OCI-LY1 (cell line): ENCODE results near the gene LMF1.

Experiments used
- H2AFZ ChIP-seq: fragments of 200-600 bp; sonication (generic), shearing (Covaris generic); 2 replicates; pipeline ENCODE4 v1.6.0; 2014; ENCODE audit warnings: antibody characterized with exemption, mild to moderate bottlenecking, low read length
- H3F3A ChIP-seq: fragments of 200-600 bp; sonication (generic), shearing (Covaris generic); 2 replicates; pipeline ENCODE4 v1.6.0; 2014; ENCODE audit warnings: mild to moderate bottlenecking, antibody characterized with exemption, low read length, moderate library complexity; ENCODE audit not compliant: insufficient read depth
- H3K27ac ChIP-seq: fragments of 200-600 bp; sonication (generic); 2 replicates; pipeline ENCODE4 v1.5.1; 2014; ENCODE audit warnings: low read length, mixed run types, mild to moderate bottlenecking, low read depth; ENCODE audit not compliant: poor library complexity, severe bottlenecking
- H3K27me3 ChIP-seq: fragments of 200-600 bp; sonication (generic); 2 replicates; pipeline ENCODE4 v1.6.0; 2014; ENCODE audit warnings: antibody characterized with exemption, mild to moderate bottlenecking, low read length, moderate library complexity; ENCODE audit not compliant: insufficient read depth
- H3K36me3 ChIP-seq: fragments of 200-600 bp; sonication (generic); 2 replicates; pipeline ENCODE4 v1.6.1; 2014; ENCODE audit warnings: mild to moderate bottlenecking, antibody characterized with exemption, low read length, moderate library complexity, mixed read lengths; ENCODE audit not compliant: insufficient read depth
- H3K4me1 ChIP-seq: fragments of 200-600 bp; sonication (generic); 2 replicates; pipeline ENCODE4 v1.5.1; 2014; ENCODE audit warnings: mild to moderate bottlenecking, low read length, moderate library complexity; ENCODE audit not compliant: insufficient read depth, severe bottlenecking
- H3K4me2 ChIP-seq: fragments of 200-600 bp; sonication (generic), shearing (Covaris generic); 2 replicates; pipeline ENCODE4 v1.6.1; 2014; ENCODE audit warnings: low read length
- H3K4me3 ChIP-seq: fragments of 200-600 bp; sonication (generic); 2 replicates; pipeline ENCODE4 v1.5.1; 2014; ENCODE audit warnings: low read length, low read depth, mild to moderate bottlenecking, mixed read lengths; ENCODE audit not compliant: poor library complexity, severe bottlenecking
- H3K79me2 ChIP-seq: fragments of 200-600 bp; shearing (Covaris generic); 2 replicates; pipeline ENCODE4 v1.6.1; 2016; ENCODE audit warnings: mixed run types, low read length, mixed read lengths; ENCODE audit not compliant: insufficient read depth
- H3K9ac ChIP-seq: fragments of 200-600 bp; sonication (generic), shearing (Covaris generic); 2 replicates; pipeline ENCODE4 v1.6.1; 2014; ENCODE audit warnings: mild to moderate bottlenecking, low read length, mixed read lengths
- H3K9me2 ChIP-seq: fragments of 200-600 bp; sonication (generic), shearing (Covaris generic); 2 replicates; pipeline ENCODE4 v1.6.1; 2014; ENCODE audit warnings: low read depth, mild to moderate bottlenecking, low read length, mixed read lengths
- H3K9me3 ChIP-seq: fragments of 200-600 bp; shearing (Covaris generic); 2 replicates; pipeline ENCODE4 v1.6.1; 2014; ENCODE audit warnings: low read length, mixed read lengths
- H4K20me1 ChIP-seq: fragments of 200-600 bp; sonication (generic), shearing (Covaris generic); 2 replicates; pipeline ENCODE4 v1.6.0; 2016; ENCODE audit warnings: mild to moderate bottlenecking, low read length; ENCODE audit not compliant: insufficient read depth
- EZH2 ChIP-seq: fragments of 200-600 bp; sonication (generic), shearing (Covaris generic); IDR thresholded peaks from 2 replicates; pipeline ENCODE4 v1.8.0; 2017; ENCODE audit warnings: borderline replicate concordance, mixed run types, mild to moderate bottlenecking, antibody characterized with exemption, low read length, moderate library complexity, mixed read lengths
- TF ChIP-seq, protein P1 (sequence below): fragments of 200-600 bp; sonication (generic), shearing (Covaris generic); IDR thresholded peaks from 2 replicates; pipeline ENCODE4 v1.5.1; 2017; ENCODE audit warnings: mild to moderate bottlenecking, antibody characterized with exemption, low read length, moderate library complexity, mixed read lengths

The LMF1 gene

DNA sequence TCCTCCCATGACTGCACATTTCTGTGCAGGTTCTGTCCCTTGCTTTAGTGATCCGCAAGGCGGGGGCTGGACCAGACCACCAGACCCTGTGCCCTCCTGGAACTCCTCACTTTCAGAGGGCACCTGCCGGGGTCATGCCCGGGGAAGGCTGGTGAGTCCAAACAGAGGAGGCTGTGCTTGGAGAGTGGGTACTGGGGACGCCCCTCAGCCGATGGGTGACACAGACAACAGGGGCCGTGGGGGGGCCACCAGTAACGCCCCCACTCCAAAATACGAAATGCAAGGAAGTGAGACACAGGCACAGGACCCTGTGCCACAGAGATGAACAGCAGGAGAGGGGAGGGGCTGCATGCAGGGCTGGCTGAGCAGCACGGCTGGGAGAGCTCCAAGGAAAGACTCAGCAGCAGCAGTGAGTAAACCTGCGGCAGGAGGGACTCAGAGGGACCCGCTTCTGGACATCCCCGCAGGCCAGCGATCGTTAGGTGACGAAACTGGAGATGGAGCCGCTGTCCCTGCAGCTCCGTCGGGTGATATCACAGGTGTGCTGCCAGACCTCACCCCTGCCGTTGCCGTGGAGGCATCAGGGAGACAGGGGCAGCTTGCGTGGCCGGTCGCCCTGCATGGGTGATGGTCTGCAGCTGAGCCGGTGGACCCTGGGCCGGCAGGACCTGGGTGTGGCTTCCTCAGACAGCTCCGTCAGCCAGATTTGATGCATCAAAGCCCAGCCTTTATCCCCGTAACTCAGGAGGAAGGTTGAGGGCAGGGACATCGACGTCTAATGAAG, 99.0 kb downstream of the LMF1 start:
- Histone ChIP-seq H3K27ac (no peak overlapping the region), H3K4me1 (no peaks in the 10 kb centered on the region), H3K9me3 (no peaks in the 10 kb centered on the region), H4K20me1 (no peaks in the 10 kb centered on the region), H3K4me3 (no peak overlapping the region), H3K79me2 (no peaks in the 10 kb centered on the region), H3F3A (no peaks in the 10 kb centered on the region), H3K27me3 (no peaks in the 10 kb centered on the region), H2AFZ (no peak overlapping the region), H3K4me2 (no peak overlapping the region), H3K9ac (no peak overlapping the region), H3K36me3 (no peaks in the 10 kb centered on the region), H3K9me2 (no peaks in the 10 kb centered on the region)
- TF ChIP-seq EZH2, result no peak
- TF ChIP-seq, protein P1, sequence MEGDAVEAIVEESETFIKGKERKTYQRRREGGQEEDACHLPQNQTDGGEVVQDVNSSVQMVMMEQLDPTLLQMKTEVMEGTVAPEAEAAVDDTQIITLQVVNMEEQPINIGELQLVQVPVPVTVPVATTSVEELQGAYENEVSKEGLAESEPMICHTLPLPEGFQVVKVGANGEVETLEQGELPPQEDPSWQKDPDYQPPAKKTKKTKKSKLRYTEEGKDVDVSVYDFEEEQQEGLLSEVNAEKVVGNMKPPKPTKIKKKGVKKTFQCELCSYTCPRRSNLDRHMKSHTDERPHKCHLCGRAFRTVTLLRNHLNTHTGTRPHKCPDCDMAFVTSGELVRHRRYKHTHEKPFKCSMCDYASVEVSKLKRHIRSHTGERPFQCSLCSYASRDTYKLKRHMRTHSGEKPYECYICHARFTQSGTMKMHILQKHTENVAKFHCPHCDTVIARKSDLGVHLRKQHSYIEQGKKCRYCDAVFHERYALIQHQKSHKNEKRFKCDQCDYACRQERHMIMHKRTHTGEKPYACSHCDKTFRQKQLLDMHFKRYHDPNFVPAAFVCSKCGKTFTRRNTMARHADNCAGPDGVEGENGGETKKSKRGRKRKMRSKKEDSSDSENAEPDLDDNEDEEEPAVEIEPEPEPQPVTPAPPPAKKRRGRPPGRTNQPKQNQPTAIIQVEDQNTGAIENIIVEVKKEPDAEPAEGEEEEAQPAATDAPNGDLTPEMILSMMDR, result no peak

DNA sequence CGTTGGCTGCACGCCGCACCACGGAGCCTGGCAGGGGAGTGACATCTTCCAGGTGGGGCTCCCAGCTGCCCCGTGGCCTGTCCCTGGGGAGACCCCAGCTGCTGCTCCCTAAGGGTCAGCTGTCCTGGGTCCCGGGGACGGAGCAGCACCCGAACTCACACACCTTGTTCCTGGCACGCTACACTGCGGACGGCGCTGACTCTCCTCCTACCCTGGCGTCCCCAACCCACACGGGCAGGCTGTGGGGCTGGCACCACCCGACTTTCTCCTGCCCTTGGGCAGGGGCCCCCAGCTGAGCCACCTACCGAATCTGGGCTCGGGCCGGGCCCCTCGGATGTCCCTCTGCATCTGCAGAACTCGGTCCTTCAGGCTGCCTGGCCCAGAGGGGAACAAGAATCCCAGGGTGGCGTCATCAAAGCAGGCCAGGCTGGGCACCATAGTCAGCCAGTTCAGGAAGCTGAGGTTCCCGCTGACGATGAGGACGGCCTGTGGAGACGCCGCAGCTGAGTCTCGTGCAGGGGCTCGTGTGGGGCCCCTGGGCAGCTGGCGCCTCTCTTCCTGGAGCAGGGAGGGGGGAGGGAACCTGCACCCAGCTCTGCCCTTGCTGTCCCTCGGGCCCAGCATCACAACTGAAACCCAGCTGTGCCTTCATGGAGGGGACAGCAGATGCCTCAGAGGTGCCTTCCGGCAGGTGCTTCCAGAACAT, 99.8 kb downstream of the LMF1 start:
- Histone ChIP-seq H3K79me2 (no peaks in the 10 kb centered on the region), H3K9ac (no peak overlapping the region), H3K4me1 (no peaks in the 10 kb centered on the region), H3K36me3 (no peaks in the 10 kb centered on the region), H3K27me3 (no peaks in the 10 kb centered on the region), H2AFZ (no peak overlapping the region), H3K4me3 (no peak overlapping the region), H3K4me2 (no peak overlapping the region), H3F3A (no peaks in the 10 kb centered on the region), H3K9me2 (no peaks in the 10 kb centered on the region), H4K20me1 (no peaks in the 10 kb centered on the region), H3K9me3 (no peaks in the 10 kb centered on the region), H3K27ac (no peak overlapping the region)
- TF ChIP-seq EZH2, result no peak
- TF ChIP-seq, protein P1, result no peak

DNA sequence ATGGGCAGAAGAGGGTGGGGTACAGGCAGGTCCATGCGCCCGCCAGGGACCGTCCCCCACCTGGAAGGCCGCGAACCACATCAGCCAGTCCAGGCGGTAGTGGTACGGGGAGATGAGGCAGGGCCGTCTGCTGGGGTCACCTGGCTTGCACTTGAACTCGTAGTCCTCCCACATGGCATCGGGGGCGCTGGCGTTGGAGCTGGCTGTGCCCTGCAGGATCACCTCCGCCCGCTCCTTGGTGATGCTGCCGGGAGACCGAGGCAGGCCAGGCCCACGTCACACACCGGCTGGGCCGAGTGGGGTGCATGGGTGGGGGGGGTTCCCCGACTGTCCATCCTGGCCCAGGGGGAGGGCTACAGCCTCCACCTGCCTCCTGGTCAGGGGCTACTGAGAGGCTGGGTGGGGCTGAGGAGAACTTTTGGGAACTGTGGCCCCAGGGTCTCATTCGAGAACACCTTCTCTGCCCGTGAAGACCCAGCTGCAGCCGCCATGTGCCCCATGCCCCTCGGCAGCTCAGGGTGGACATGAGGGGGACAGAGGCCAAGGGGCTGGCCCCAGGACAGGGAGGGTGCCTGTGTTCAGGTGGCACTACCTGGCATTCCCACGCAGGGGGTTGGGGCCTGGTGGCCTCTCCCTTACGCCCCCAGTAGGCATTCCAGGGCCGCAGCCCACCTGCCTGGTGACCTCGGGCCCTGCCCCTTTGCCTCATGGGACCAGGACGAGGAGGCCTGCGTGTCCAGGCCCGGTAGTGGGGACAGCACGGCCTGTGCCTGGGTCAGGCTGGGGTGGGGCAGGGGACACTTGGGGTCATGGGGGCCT, 100.8 kb downstream of the LMF1 start:
- H3K27me3 ChIP-seq, result no peaks in the 10 kb centered on the region
- H2AFZ ChIP-seq, result no peak overlapping the region
- H3K79me2 ChIP-seq, result no peaks in the 10 kb centered on the region
- no peaks in the 10 kb centered on the region for H3K4me1 ChIP-seq
- H3K9me2 ChIP-seq, result no peaks in the 10 kb centered on the region
- H4K20me1 ChIP-seq, result no peaks in the 10 kb centered on the region
- TF ChIP-seq, protein P1, result no peak
- TF ChIP-seq EZH2, result no peak
- H3K9ac ChIP-seq, result no peak overlapping the region
- no peak overlapping the region for H3K27ac ChIP-seq
- H3K4me2 ChIP-seq, result no peak overlapping the region
- no peak overlapping the region for H3K4me3 ChIP-seq
- H3F3A ChIP-seq, result no peaks in the 10 kb centered on the region
- no peaks in the 10 kb centered on the region for H3K9me3 ChIP-seq
- no peaks in the 10 kb centered on the region for H3K36me3 ChIP-seq
